ENCODE results near the gene BTBD19.

GRCh38 chr1:44851308-44851707, 43.0 kb downstream of the BTBD19 start:
- TF ChIP-seq, protein P1, sequence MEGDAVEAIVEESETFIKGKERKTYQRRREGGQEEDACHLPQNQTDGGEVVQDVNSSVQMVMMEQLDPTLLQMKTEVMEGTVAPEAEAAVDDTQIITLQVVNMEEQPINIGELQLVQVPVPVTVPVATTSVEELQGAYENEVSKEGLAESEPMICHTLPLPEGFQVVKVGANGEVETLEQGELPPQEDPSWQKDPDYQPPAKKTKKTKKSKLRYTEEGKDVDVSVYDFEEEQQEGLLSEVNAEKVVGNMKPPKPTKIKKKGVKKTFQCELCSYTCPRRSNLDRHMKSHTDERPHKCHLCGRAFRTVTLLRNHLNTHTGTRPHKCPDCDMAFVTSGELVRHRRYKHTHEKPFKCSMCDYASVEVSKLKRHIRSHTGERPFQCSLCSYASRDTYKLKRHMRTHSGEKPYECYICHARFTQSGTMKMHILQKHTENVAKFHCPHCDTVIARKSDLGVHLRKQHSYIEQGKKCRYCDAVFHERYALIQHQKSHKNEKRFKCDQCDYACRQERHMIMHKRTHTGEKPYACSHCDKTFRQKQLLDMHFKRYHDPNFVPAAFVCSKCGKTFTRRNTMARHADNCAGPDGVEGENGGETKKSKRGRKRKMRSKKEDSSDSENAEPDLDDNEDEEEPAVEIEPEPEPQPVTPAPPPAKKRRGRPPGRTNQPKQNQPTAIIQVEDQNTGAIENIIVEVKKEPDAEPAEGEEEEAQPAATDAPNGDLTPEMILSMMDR (IDR thresholded peaks at IDR 0.05): no peak
- no peak for TF ChIP-seq POLR2A (IDR thresholded peaks at IDR 0.05)

Measured in body of pancreas (tissue), 4 donors.